LNCaP clone FGC (cell line): ENCODE measurements around the gene RTN4R.

ENCODE experiments used
- DNase-seq: peaks from one replicate; pipeline ENCODE4 v3.0.0-alpha.2; 2011; ENCODE audit warnings: low read depth
- H3K4me3 ChIP-seq: 2 replicates; pipeline ENCODE4 v1.5.1; 2011; ENCODE audit warnings: mild to moderate bottlenecking, low read depth, low read length, control low read depth
- CTCF ChIP-seq: IDR thresholded peaks from 2 replicates; pipeline ENCODE4 v1.5.1; 2012; ENCODE audit warnings: mild to moderate bottlenecking; ENCODE audit not compliant: control insufficient read depth, insufficient read depth; ENCODE audit errors: extremely low read depth

The RTN4R gene

GRCh38 chr22:20231514-20232236 is 36.4 kb downstream of the RTN4R start:
- no peak for DNase-seq
- TF ChIP-seq CTCF, result no peak
- H3K4me3 ChIP-seq, result no peak overlapping the region

GRCh38 chr22:20230777-20231420 is 37.2 kb downstream of the RTN4R start:
- no peak for DNase-seq
- TF ChIP-seq CTCF, result no peak
- no peak overlapping the region for H3K4me3 ChIP-seq

GRCh38 chr22:20229916-20230775 is 38.0 kb downstream of the RTN4R start:
- DNase-seq, result no peak
- H3K4me3 ChIP-seq, result no peak overlapping the region
- no peak for TF ChIP-seq CTCF

- no peak overlapping the region for H3K4me3 ChIP-seq
- TF ChIP-seq CTCF, result no peak
These were observed 39.2 kb downstream of the RTN4R start for GRCh38 chr22:20228939-20229272.

GRCh38 chr22:20228055-20228938 is 39.8 kb downstream of the RTN4R start:
- H3K4me3 ChIP-seq, result no peak overlapping the region
- DNase-seq, result no peak
- no peak for TF ChIP-seq CTCF

More at GRCh38 chr22:20228939-20229272, 39.2 kb downstream of the RTN4R start:
- DNase-seq, result no peak

- DNase-seq, result no peak
- no peak overlapping the region for H3K4me3 ChIP-seq
- no peak for TF ChIP-seq CTCF
These were observed 40.8 kb downstream of the RTN4R start for GRCh38 chr22:20227363-20227762.
